NCI-H1048 (cell line): Measurements from ENCODE around the gene PCNX1.
"Not testable (repeated sequence)": the region's sequence is repeated elsewhere in the genome, so short reads cannot be mapped to it uniquely, and the experiment has no call there.

Source experiments
- DNase-seq: peaks from one replicate; lab custom pipeline; 2025; lab: John Stamatoyannopoulos, UW

The PCNX1 gene

GRCh38 chr14:71123579-71124135, 216.4 kb downstream of the PCNX1 start:
- DNase-seq: no peak

- not testable (repeated sequence) for DNase-seq
Observed at GRCh38 chr14:71129716-71130490, 222.6 kb downstream of the PCNX1 start.

DNA sequence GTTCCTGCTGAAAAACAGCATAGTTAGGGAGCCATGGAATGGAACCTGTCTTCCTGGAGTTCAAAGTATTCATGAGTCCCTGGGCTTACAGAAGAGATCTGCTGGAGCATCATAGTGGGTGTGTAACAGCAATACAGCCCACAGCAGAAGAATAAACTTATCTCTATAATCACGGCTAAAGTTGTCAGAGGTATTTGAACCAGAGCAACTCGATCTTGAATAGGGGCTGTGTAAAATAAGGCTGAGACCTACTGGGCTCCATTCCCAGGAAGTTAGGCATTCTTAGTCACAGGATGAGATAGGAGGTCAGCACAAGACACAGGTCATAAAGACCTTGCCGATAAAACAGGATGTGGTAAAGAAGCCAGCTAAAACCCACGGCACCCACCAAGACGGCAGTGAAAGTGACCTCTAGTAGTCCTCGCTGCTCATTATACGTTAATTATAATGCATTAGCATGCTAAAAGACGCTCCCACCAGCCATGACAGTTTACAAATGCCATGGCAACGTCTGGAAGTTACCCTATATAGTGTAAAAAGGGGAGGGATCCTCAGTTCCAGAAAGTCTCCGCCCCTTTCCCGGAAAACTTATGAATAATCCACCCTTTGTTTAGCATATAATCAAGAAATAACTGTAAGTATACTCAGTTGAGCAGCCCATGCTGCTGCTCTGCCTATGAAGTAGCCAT, 223.4 kb downstream of the PCNX1 start:
- DNase-seq: no peak

DNA sequence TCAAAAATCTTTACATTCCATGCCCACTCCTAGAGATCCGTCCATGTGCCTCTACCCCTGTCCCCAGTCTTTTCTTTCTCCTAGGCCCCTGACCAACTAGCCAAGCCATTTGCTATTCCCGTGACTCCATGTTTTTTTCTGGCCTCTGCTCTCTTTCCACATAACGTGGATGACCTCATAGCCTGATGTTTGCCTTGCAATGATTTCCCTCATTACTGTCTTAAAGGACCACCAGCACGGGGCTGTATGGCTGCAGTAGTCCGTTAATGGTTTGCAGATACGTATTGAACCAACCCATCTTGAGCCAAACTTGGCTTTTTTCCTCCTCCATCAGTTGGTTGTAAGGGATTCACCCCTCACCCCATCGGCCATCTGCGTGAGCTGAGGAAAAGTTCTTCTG, 226.0 kb downstream of the PCNX1 start:
- no peak for DNase-seq

DNA sequence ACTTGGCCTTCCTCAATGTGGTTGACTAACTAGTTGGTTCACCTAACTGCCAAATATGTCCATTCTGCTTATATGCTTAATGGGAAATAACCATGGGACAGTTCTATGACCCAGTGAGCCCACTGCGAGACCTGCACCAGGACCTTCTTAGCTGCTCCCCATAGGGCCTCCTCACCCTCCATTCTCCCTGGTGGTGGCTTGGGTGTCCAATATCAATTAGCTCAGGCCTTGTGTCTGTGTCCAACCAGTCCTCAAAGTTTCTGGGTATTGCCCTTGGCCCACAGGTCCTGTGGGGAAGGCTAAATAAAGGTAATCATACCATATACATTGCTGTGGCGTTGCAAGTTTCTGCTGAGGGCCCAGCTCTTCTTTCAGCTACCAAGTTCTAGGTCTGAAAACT, 228.2 kb downstream of the PCNX1 start:
- no peak for DNase-seq

- no peak for DNase-seq
Observed at GRCh38 chr14:71135911-71136310, 228.7 kb downstream of the PCNX1 start.

GRCh38 chr14:71136386-71137060, 229.3 kb downstream of the PCNX1 start:
- DNase-seq: no peak

DNA sequence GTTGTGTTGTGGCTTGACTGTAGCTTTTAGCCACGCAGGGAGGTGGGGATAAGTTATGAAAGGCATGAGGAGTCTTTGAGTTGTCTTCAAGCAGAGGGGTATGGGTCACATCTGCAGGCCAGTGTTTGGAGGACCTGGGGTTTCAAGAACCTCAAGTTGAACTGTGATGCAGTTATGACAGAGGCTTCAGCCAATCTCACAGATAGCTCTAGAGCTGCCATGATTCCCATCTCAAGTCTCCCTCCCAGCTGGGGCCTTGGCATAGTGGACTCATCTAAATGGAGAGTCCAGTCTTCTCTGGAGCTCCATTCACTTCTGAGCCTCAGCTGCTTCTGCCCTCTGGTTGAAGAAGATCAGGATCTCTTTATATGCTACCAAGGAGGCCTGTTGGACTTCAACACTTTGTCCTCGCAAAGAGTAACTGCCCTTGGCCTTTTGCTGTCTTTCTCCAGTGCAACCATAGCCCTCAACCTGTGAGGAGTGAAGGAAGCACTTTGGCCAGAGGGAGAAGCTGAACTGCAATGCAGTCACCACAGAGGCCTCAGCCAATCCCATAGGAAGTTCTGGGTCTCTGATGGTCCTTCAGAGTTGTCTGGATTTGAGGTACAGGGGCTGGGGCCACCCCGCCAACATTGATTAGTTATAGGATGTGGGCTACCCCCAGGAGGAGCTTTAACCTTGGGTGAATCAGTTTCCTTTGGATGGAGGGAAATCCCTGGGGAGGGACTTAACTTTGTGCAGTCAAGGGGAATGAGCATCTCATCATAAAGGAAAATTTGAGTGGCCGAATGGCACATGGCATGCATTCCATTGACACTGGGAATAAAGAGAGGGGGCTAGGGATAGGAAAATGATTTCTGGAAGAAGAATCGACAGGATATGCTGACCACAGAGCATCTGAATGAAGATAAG, 230.5 kb downstream of the PCNX1 start:
- no peak for DNase-seq

GRCh38 chr14:71138448-71139293, 231.4 kb downstream of the PCNX1 start:
- no peak for DNase-seq

GRCh38 chr14:71139294-71139946, 232.2 kb downstream of the PCNX1 start:
- no peak for DNase-seq

- no peak for DNase-seq
Observed at GRCh38 chr14:71140157-71140556, 232.9 kb downstream of the PCNX1 start.

DNA sequence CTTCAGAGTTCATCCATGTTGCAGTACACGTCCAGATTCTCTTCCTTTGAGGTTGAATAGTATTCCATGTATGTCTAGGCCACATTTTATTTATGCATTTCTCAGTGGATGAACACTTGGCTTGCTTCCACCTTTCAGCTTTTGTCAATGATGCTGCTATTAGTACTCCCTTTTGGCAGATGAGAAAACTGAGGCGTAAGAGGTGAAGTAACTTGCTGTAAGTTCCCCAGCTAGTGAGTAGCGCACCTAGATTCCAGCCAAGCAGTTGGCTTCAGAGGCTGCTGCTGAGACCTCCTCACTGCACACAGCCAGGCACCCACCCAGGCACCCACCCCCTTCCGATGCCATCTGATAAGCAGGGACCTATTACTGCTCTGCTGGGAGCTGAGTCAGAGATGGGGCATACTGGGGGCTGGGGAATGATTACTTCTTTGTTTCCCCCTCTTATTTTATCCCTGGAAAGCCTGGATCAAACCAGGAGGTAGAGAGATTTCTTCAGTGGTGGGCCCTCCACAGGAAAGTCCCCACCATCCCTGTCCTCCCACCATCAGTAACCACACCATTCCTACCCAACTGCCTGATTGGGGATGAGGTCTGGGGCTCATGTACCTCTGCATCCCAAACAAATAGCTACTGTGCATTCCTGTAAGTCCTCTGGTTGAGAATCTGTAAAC, 234.6 kb downstream of the PCNX1 start:
- DNase-seq: no peak

DNA sequence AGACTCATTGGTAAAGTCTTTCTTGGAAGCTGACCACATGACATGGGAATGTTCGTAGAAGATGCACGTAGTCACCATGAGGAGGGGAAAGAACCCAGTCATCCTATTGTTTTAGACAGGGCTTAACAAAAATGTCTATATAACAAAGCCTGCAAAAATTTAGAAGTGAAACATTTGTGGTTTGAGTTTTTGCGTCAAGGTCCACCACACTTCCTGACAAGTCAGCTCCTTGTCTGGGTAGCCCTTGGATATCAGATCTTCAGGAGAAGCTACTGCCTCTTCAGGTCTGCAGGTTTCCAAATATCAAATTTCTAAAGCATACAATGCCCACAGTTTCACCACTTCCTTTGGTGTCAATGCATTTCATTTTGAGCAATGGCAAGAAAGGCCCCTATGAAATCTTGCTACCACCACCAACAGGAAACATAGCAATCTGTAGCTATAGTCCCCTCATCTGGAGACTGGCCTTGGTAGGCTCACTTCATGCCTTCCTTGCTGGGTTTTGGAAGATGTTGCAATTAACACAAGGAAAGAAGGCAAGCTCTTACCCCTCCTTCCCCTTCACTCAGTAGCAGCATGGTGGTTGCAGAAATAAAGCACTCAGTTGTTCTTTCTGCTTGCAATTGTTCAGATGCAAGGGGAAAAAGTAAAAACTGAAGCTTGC, 235.2 kb downstream of the PCNX1 start:
- DNase-seq: no peak

- DNase-seq: no peak
Observed at GRCh38 chr14:71143381-71144290, 236.4 kb downstream of the PCNX1 start.

DNA sequence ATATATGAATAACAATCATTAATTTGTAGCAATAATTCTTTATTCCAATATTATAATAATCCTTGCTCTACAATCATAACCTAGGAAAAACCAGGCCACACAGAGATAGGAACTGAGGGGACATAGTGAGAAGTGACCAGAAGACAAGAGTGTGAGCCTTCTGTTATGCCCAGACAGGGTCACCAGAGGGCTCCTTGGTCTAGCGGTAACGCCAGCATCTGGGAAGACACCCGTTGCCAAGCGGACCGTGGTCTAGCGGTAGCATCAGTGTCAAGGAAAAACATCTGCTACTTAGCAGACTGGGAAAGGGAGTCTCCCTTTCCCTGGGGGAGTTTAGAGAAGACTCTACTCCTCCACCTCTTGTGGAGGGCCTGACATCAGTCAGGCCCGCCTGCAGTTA, 240.1 kb downstream of the PCNX1 start:
- DNase-seq: not testable (repeated sequence)

- DNase-seq: no peak
Observed at GRCh38 chr14:71148627-71149026, 241.4 kb downstream of the PCNX1 start.

- DNase-seq: no peak
Observed at GRCh38 chr14:71150737-71151136, 243.5 kb downstream of the PCNX1 start.

GRCh38 chr14:71155743-71156142, 248.5 kb downstream of the PCNX1 start:
- no peak for DNase-seq
